GM12891 (cell line): ENCODE data around the gene SRRM5.
"Not testable (repeated sequence)": the region's sequence is repeated elsewhere in the genome, so short reads cannot be mapped to it uniquely, and the experiment has no call there.

Experiments
- POLR2A ChIP-seq: IDR thresholded peaks from 2 replicates; pipeline ENCODE4 v1.6.1; 2011; ENCODE audit warnings: low read depth, low read length, control low read depth
- POLR2AphosphoS5 ChIP-seq: IDR thresholded peaks from 2 replicates; pipeline ENCODE4 v1.6.1; 2011; ENCODE audit warnings: low read depth, low read length, control low read depth
- POU2F2 ChIP-seq: IDR thresholded peaks from 2 replicates; pipeline ENCODE4 v1.6.1; 2011; ENCODE audit warnings: low read depth, mild to moderate bottlenecking, control low read depth, low read length, moderate library complexity

GRCh38 chr19:43600326-43600725, 11.6 kb upstream of the SRRM5 start:
- not testable (repeated sequence) for TF ChIP-seq POLR2A, POU2F2, POLR2AphosphoS5
